Endometrium (tissue), 2 donors: ENCODE measurements around the gene CCDC187.
A peak's percentile ranks its signal among the peaks of the same experiment; 100 is the strongest.
"Not testable (repeated sequence)": the region's sequence is repeated elsewhere in the genome, so short reads cannot be mapped to it uniquely, and the experiment has no call there.

ENCODE experiments used
- FAIRE-seq: peaks from 2 replicates; lab custom pipeline; 2012; peaks lifted over from hg19 to GRCh38; lab: Jason Lieb, UNC
- donor health status: control.
- donor health status: control.

Gene CCDC187

DNA sequence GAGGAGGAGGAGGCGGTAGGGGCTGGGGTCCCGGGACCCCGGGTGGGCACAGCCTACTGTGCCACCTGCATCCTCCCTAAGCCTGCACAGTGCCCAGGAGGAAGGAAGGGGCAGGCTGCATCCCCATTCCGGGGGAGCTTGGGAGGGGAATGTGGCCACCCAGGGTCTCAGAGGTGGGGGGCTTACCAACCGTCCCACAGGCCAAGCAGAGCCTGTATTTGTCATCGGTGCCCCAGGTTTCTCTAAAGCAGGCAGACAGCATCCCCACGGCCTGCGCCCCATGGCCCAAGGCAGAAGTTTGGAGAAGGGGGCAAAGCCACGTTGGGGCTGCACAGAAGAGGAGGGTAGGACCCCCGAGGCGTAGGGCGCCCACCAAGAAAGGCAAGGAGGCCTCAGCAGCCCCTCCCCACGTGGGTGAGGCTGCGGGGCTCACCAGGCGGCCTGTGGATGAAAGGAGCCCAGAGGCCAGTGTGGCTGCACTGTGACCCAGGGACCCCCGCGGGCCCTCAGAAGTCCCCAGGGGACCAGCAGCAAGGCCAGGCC, 22.9 kb upstream of the CCDC187 start:
- no peak for FAIRE-seq

DNA sequence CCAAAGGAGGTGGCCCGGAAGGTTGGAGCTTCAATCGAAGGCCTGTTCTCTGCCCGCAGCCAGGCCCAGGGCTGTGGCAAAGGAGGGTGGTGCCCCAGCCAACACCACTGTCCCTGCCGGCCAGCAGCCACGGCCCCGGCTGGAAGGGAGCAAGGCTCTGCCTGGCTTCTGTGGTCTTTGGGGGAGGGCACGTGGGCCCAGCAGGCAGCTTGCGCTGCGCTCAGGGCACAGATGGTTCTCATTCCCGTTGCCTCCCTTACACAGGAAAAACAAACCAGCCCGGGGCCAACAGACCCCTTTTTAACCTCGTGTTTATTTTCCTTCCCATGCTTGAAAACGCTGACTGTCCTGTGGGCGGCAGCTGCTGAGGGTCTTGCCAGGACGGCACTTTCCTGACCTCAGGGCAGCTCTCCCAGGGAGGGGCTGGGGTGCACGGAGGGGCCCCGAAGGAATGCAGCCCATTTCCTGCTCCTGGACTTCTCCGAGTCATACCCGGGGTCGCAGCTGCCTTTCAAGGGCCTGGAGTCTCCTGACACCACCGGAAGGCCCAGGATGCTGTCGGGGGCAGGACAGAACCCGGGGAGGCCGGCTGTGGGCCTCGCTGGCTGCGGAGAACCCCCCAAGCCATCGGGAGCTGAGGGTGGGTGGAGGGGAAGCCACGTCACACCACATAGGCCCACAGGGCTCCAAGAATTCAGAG, 22.3 kb upstream of the CCDC187 start:
- peak; percentile 43 for FAIRE-seq

DNA sequence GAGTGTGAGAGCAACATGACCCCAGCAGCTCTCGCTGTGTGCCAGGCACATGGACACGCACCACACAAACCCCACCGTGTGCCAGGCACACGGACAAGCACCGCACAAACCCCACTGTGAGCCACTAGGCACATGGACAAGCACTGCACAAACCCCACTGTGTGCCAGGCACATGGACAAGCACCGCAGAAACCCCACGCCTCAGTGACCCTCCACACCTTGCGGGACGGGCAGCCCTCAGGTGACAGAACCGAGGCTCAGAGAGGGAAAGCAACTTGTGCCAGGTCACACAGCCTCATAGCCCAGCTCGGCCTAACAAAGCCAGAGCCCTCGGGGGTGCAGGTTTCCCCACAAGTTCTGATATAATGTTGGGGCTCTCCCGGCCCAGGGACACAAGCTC, 21.5 kb upstream of the CCDC187 start:
- no peak for FAIRE-seq

DNA sequence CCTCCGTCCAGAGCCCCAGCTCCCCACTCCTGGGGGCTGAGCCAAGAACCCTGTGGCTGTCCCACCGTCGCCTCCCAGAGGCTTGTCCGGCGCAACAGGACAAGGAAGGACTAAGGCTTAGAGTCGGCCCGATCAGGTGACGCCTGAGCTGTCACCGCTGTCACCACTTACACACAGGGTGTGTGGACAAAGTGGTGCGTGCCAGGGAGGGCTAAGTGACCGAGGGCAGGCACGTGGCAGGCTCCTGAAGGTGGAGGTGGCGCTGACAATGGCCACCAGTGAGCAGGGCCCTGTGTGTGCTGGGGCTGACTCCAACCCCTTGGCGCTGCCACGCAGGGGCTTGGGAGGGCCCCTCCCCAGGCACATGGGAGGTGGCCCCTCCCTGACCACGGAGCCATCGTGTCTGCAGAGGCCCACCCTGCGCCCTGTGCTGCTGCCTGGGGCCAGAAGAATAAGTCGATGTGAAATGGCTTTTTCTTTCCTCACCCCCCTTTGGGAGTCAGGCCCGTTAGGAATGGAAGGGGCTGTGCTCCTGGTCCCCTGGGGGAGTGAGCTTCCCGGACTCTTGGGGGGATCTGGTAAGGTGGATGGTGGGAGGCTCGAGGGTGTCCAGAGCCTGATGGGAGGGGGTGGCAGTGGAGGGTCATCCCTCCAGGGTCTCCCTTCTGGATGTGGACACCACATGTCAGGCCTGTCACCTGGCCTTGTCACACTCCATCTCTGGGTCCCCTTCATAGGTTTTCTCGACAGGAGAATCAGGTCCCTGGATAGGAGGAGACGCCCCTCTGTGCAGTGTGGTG, 20.8 kb upstream of the CCDC187 start:
- no peak for FAIRE-seq

DNA sequence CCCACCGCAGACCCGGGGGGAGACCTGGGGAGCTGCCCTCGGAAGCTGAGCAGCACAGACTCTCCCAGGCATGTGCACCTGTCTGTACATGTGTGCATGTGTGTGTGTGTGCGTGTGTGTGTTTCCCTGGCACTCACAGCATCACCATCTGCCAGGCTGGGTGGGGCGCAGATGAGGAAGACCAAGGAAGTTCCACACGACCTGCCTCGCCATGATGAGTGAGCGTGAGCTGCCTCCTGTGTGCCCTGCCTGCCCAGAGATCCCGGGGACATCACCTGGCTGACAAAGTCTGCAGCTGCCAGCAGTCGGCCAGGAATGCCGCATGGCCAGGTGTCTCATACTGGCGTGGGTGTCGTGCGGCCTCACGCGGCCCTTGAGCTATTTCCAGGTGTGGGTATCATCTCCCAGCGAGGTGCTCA, 19.5 kb upstream of the CCDC187 start:
- FAIRE-seq: no peak

DNA sequence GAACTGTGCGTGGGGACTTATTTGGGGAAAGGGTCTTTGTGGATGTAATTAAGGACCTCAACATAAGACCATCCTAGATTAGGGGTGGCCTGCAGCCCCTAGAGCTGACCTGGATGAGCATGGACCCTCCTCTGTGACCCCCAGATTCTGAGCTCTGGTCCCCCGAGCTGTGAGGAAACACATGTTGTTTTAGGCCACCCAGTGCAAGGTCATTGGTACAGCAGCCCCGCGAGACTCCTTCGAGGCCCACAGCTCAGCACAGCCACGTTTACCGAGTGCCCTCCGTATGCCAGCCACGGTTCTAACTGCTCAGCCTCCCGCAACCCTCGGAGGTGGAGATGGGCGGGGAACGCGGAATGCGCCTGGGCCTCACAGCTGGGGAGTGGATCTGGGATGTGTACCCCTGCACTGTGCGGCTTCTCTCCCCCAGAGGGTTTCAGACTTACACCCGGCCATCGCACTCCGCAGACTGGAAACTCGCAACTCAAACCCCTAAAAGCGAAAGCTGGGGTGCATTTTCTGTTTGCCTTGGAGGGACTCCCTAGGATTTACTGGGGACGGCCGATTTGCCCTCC, 18.9 kb upstream of the CCDC187 start:
- FAIRE-seq: no peak

DNA sequence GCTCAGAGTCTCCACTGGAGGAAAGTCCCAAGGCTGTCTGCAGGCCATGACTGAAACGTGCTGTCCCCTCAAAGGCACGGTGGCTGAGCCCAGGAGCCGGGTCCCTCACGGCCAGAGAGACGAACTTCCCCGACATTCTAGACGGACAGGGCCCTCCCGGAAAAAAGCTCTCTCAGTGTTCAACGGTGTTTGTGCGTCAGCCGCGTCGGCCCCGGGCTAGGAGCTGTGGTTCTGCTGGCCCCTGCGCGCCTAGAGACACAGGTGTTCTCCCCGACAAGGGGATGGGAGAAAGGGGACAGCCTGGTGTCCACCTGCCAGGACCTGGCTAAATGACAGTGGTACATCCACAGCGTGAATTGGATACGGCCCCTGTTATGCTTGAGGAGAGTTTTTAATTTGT, 17.7 kb upstream of the CCDC187 start:
- FAIRE-seq: no peak

DNA sequence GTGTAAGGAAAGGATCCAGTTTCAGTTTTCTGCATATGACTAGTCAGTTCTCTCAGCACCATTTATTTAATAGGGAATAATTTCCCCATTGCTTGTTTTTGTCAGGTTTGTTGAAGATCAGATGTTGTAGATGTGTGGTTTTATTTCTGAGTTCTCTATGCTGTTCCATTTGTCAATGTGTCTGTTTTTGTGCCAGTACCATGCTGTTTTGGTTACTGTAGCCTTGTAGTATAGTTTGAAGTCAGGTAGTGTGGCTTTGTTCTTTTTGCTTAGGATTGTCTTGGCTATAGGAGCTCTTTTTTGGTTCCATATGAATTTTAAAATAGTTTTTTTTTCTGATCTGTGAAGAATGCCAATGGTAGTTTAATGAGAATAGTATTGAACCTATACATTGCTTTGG, 17.1 kb upstream of the CCDC187 start:
- FAIRE-seq: not testable (repeated sequence)

DNA sequence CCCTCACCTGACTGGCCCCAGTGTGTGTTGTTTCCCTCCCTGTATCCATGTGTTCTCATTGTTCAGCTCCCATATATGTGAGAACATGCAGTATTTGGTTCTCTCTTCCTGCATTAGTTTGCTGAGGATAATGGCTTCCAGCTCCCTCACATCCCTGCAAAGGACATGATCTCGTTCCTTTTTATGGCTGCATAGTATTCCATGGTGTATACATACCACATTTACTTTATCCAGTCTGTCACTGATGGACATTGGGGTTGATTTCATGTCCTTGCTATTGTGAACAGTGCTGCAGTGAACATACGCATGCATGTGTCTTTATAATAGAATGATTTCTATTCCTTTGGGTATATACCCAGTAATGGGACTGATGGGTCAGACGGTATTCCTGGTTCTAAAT, 16.1 kb upstream of the CCDC187 start:
- not testable (repeated sequence) for FAIRE-seq

DNA sequence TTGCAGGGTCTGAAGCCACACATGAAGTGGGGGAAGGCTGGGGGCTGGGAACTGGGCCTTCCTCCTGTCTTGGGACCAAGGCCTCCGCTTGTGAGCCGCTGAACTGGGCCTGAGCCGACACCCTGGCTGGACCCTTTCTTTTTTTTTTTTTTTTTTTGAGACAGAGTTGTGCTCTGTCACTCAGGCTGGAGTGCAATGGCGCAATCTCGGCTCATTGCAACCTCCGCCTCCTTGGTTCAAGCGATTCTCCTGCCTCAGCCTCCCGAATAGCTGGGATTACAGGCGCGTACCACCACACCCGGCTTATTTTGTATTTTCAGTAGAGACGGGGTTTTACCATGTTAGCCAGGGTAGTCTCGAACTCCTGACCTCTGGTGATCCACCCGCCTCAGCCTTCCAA, 15.3 kb upstream of the CCDC187 start:
- FAIRE-seq: not testable (repeated sequence)

DNA sequence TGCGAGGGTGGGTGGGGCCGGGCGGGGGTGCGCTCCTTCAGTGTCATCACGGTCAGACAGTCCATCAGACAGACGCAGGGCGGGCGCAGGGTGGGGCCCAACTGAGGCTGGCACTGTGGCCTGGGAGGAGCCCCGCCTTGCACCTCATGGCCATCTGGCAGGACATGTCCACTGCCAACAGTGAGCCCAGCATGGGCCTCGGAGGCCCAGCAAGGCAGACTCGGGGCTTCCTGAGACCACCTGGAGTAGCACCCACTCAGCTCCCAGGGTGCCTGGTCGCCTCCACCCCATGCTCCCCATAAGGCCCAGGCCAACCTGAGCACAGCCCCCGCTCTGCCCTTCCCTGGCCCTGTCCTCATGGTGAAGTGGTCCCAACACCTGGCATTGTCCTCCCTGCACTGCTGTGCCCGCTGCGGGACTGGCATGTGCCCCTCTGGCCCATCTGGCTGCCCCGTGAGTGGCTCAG, 14.9 kb upstream of the CCDC187 start:
- FAIRE-seq: no peak

DNA sequence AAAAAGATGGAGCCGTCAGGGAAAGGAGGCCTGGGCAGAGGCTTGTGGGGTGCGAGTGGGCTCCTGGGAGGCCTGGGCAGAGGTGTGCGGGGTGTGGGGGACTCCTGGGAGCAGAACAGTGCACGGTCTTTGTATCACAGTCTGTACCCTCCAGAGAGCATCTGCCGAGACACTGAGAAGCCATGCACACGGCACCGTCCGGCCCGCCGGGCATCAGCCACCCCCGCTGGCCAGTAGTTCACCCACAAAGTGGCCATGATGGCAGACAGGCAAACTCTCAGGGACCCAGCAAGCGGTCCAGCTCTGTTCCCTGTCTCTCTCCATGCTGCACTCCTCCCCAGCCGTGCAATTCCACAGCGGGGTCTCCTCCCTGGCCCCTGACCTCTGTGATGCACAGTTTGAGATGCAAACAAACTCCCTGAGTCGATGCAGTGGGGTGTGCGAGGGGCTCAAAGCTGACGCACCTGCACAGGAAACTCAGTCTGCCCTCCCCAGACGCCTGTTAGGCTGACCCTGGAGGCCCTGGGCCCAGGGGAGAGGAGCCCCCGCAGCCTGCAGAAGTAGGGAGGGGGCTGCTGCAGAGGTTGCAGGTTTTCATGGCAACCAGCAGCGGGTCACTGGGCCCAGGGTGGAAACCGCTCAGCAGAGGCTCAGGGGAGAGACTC, 14.3 kb upstream of the CCDC187 start:
- no peak for FAIRE-seq

DNA sequence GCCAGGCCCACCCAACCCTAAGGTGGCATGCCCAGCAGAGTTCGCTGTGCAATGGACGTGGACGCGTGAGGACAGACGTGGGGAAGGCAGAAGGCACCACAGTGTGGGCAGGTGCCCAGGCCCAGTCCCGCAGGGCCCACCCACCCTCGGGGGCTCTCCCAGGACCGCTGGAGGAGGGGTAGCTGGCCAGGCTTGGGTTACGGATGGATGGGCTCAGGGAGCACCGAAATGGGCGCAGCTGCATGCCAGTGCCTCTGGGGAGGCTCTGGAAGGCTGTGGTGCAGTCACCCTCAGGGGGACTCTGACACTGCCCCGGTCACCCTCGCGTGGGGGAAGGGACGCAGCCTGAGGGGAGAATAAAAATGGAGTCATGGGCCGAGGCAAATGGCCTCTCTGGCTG, 13.8 kb upstream of the CCDC187 start:
- no peak for FAIRE-seq

DNA sequence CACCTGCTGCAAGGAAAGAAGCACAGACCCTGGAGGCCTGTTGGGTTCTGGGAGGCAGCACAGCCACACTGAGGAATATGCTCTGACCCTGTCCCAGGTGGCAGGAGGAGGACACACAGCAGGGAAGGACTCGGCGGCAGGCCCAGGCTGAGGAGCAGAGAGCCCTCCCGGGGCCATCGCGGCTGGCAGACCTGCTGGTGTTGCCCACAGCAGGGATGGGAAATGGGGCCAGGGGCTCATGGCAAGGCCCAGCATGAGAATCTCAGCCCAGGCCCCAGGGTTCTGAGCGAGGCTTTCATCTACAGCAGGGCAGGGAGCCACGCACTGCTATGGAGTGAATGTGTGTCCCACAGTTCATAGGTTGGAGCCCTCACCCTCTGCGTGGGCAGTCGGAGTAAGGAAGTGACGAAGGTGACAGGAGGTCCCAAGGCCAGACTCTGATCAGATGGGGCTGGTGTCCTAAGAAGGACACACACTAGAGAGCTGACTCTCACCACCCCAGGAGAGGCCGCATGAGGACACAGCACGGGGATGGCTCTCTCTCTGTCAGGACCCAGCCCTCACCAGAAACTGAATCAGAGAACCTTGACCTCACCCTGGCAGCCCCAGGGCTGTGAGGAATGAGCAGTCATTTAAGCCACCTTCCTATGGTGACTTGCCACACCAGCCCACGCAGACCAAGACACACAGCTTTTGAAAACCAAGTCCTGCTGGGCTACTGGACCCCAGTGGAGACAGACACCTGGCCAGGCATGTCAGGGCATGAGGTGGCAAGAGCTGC, 13.2 kb upstream of the CCDC187 start:
- FAIRE-seq: no peak

DNA sequence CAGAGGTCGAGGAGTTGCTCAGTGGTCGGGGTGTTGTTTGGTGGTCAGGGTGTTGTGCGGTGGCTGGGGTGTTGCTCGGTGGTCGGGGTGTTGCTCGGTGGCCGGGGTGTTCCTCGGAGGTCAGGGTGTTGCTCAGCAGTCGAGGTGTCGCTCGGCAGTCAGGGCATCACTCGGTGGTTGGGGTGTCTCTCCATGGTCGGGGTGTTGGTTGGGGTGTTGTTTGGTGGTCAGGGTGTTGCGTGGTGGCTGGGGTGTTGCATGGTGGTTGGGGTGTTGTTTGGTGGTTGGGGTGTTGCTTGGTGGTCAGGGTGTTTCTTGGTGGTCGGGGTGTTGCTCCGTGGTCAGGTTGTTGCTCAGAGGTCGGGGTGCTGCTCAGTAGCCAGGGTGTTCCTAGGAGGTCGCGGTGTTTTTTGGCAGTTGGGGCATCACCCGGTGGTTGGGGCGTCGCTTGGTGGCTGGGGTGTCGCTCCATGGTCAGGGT, 12.4 kb upstream of the CCDC187 start:
- FAIRE-seq: no peak

DNA sequence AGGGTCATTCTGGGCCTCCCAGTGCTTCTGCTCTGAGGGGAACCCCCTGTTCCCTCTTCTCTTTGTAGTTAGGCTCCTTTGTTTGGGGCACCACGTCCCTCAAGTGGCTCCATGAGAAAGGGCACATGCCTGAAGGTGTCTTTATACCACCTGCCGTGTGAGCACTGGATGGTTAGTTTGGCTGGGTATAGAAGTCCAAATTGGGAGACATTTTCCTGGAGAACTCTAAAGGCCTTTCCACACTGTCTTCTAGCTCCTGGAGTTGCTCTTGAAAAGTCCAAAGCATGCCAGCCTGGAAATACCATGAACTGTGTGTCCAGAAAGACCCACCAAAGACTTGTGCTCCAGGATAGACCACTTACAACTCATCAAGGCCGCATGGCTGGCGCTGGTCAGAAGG, 11.1 kb upstream of the CCDC187 start:
- FAIRE-seq: no peak

DNA sequence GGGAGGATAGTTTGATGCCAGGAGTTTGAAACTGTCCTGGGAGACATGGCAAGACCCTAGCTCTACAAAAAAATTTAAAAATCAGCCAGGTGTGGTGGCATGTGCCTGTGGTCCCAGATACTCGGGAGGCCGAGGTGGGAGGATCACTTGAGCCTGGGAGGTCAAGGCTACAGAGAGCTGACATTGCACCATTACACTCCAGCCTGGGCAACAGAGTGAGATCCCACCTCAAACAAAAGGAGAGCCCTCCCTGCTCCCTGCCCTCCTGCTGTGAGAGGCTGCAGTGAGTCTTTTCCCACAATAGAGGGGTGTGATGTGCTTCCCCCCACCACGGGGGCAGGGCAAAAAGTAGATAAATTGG, 10.1 kb upstream of the CCDC187 start:
- no peak for FAIRE-seq

DNA sequence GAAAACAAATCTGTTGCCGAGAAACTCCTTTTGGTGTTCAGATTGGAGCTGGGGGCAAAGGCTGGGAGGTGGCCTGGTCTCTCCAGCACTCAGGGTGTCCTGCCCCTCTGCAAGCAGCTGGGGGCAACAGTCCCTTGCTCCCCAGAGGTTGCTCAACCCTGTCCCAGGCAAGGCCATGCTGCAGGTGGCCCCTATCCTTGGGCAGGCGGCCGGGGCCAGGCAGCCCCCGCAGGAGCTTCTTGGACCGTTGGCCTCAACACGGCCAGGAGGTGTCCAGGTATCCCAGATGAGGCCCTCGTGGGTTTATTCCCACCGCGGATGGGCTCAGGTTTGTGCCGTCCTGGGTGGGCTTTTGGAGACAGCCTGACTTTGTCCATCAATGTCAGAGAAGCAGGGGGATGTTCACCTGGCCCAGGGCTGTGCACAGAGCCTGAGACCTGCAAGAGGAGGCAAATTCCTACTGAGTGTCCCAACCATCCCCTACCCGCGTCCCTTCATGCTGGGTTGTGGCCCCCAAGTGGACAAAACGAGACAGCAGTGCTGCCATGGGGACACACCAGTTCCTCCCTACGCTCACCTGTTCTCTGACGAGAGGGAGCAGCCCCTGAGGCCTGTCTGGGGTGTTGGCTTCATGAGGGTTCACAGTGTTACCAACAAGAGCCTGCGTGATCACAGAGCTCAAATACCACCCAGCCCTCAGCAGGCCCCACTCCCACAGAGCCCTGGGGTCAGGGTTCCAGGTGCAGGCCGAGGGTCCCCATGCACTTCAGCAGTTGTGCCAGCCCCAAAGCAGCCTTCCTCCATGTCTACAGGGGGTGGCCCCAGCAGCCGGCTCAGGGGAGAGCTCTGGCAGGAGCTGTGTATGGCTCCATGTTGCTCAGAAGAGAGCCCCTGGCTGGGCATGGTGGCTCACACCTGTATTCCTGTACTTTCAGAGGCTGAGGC, 9.5 kb upstream of the CCDC187 start:
- FAIRE-seq: no peak

DNA sequence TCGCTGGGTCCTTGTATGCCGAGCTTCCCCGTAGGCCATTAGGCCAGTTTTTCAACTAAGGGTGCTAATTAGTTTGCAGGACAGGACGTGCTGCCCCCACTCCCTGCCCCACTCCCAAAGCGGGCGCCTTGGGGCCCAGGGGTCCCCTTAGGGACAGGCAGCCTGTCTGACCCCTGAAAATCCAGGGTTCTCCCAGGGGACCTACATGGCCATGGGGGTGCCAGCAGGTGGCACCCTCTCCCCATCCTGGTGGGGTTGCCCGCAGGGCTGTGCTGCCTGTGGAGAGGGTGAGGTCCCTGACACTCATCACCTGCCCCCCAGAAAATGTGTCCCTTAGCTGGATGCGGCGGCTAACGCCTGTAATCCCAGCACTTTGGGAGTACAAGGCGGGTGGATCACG, 8.5 kb upstream of the CCDC187 start:
- FAIRE-seq: no peak

DNA sequence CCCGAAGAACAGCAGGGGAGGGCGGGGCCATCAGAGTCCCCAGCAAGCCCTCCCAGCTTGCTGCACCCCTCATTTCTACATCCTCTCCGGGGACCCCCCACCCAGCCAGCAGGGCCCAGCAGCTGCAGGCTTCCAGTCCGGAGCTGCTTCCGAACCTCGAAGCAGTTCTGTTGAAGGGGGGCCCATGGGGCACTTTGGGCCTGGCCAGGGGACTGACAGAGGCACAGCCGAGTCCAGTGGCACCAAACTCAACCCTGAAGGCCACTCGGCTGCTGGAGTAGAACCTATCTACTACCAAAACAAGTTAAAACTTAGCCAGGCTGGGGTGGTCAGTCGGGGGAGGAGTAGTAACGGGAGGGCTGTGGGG, 8.1 kb upstream of the CCDC187 start:
- no peak for FAIRE-seq
